Measurements from ENCODE around the gene CNTF.

Gene CNTF

GRCh38 chr11:58617976-58618557 lies 4.4 kb upstream of the CNTF start (continued):
- TF ChIP-seq PBX3 (CRISPR knock-in tag; IDR thresholded peaks at IDR 0.05) (no peak), REPIN1 (tag by site-specific recombination; IDR thresholded peaks at IDR 0.05; ENCODE audit: low read depth) (no peak), ZNF664 (tag by site-specific recombination; IDR thresholded peaks at IDR 0.05) (no peak), ZNF132 (tag by site-specific recombination; IDR thresholded peaks at IDR 0.05; ENCODE audit: borderline replicate concordance) (no peak)

GRCh38 chr11:58621586-58622262 lies 741 bp upstream of the CNTF start:
- TF ChIP-seq ZNF37A (tag by site-specific recombination; IDR thresholded peaks at IDR 0.05) = no peak
- TF ChIP-seq ZNF555 (tag by site-specific recombination; conservative IDR thresholded peaks at IDR 0.05) = no peak
- TF ChIP-seq KLF10 (tag by site-specific recombination; IDR thresholded peaks at IDR 0.05) = no peak
- no peak for TF ChIP-seq ZNF658 (tag by site-specific recombination; IDR thresholded peaks at IDR 0.05)
- TF ChIP-seq ZNF423 (tag by site-specific recombination; IDR thresholded peaks at IDR 0.05) = no peak
- TF ChIP-seq ZNF701 (tag by site-specific recombination; IDR thresholded peaks at IDR 0.05) = no peak
- no peak for TF ChIP-seq ZNF488 (tag by site-specific recombination; IDR thresholded peaks at IDR 0.05)
- TF ChIP-seq ZNF394 (tag by site-specific recombination; IDR thresholded peaks at IDR 0.05; ENCODE audit: borderline replicate concordance) = no peak
- TF ChIP-seq ZNF704 (tag by site-specific recombination; IDR thresholded peaks at IDR 0.05) = no peak
- TF ChIP-seq ZNF354C (tag by site-specific recombination; IDR thresholded peaks at IDR 0.05; ENCODE audit: borderline replicate concordance, low read depth) = no peak
- TF ChIP-seq ZNF830 (tag by site-specific recombination; IDR thresholded peaks at IDR 0.05; ENCODE audit: low read depth) = no peak
- no peak for TF ChIP-seq ZNF155 (tag by site-specific recombination; IDR thresholded peaks at IDR 0.05)
- no peak for TF ChIP-seq GLI2 (tag by site-specific recombination; IDR thresholded peaks at IDR 0.05; ENCODE audit: borderline replicate concordance, low read depth)
- no peak for TF ChIP-seq ZNF48 (tag by site-specific recombination; IDR thresholded peaks at IDR 0.05)
- TF ChIP-seq ZNF777 (tag by site-specific recombination; IDR thresholded peaks at IDR 0.05; ENCODE audit: borderline replicate concordance) = no peak
- H3K4me3 ChIP-seq (ENCODE audit: low read depth, low read length) = no peak overlapping the region
- H3K4me1 ChIP-seq (ENCODE audit: control insufficient read depth, insufficient read depth, low read length) = no peaks in the 10 kb centered on the region
- H3K9me3 ChIP-seq (ENCODE audit: control insufficient read depth, insufficient read depth, low read depth, low read length) = no peaks in the 10 kb centered on the region
- ChIA-PET POLR2A (no interaction called here), CTCF (interaction anchor here (1.6 kb wide), 1 partner anchor 8 kb away, joined by 5 read pairs; no protein-coding TSS in a partner anchor)
- no peak overlapping the region for H3K27ac ChIP-seq (ENCODE audit: extremely low read depth, low read depth, low read length)
- H3K36me3 ChIP-seq (ENCODE audit: control insufficient read depth in 2 of 2, insufficient read depth in 1 of 2, low read length in 2 of 2) = peaks cover 4 to 94% of the 10 kb centered on the region in 2 experiments

GRCh38 chr11:58625086-58625485 lies 2.6 kb downstream of the CNTF start:
- Histone ChIP-seq H3K36me3 (ENCODE audit: control insufficient read depth in 2 of 2, insufficient read depth in 1 of 2, low read length in 2 of 2) (peaks cover 0 to 79% of the 10 kb centered on the region in 2 experiments; a peak in 2 of 3 replicates), H3K4me3 (ENCODE audit: low read depth, low read length) (no peak overlapping the region), H3K4me1 (ENCODE audit: control insufficient read depth, insufficient read depth, low read length) (no peaks in the 10 kb centered on the region), H3K9me3 (ENCODE audit: control insufficient read depth, insufficient read depth, low read depth, low read length) (no peaks in the 10 kb centered on the region), H3K27ac (ENCODE audit: extremely low read depth, low read depth, low read length) (no peak overlapping the region)
- POLR2A ChIA-PET = no interaction called here
- CTCF ChIA-PET = interaction anchor here (0.6 to 1.1 kb wide), 2 partner anchors 39 to 49 kb away, joined by 3 read pairs; no protein-coding TSS in a partner anchor
- no peak for TF ChIP-seq ZNF138 (tag by site-specific recombination; IDR thresholded peaks at IDR 0.05; ENCODE audit: borderline replicate concordance)
- TF ChIP-seq ZNF580 (tag by site-specific recombination; IDR thresholded peaks at IDR 0.05) = no peak
- TF ChIP-seq ZNF626 (tag by site-specific recombination; IDR thresholded peaks at IDR 0.05) = no peak
- no peak for TF ChIP-seq ZNF530 (tag by site-specific recombination; IDR thresholded peaks at IDR 0.05; ENCODE audit: low read depth)
- no peak for TF ChIP-seq OSR2 (tag by site-specific recombination; IDR thresholded peaks at IDR 0.05)
- TF ChIP-seq ZNF654 (tag by site-specific recombination; IDR thresholded peaks at IDR 0.05; ENCODE audit: low read depth) = no peak
- TF ChIP-seq ZNF366 (tag by site-specific recombination; conservative IDR thresholded peaks at IDR 0.05) = no peak
- TF ChIP-seq ZEB2 (tag by site-specific recombination; IDR thresholded peaks at IDR 0.05) = no peak
- no peak for TF ChIP-seq ZNF624 (tag by site-specific recombination; IDR thresholded peaks at IDR 0.05)
- TF ChIP-seq ZNF571 (tag by site-specific recombination; IDR thresholded peaks at IDR 0.05) = no peak
- TF ChIP-seq ZNF513 (tag by site-specific recombination; IDR thresholded peaks at IDR 0.05) = no peak
